ENCODE measurements around the gene TMC6.

DNA sequence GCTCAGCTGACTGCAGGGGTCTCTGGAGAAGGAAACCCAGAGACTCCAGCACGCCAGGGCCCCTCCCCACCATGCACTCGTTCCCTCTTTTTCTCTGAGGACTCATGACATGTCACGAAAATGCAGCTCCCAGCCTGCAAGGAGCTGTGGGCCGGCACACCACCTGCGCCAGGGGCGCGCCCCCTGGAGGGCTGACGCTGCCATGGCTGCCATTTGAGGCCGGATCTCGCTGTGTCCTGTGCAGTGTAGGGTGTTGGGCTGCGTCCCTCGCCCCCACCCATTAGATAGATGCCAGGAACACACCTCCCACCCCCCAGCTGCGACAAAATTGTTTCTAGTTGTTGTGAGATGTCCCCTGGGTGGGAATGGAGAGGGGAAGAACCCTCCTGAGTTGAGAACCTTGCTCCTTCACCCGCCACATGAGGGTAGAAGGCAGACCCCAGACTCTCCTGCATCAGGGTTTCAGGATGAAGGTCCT lies 48.0 kb upstream of the TMC6 start:
- TF ChIP-seq EZH2 (IDR thresholded peaks at IDR 0.05; ENCODE audit: borderline replicate concordance, low read depth, low read length, poor library complexity, severe bottlenecking) = no peak
- TF ChIP-seq, protein P1, sequence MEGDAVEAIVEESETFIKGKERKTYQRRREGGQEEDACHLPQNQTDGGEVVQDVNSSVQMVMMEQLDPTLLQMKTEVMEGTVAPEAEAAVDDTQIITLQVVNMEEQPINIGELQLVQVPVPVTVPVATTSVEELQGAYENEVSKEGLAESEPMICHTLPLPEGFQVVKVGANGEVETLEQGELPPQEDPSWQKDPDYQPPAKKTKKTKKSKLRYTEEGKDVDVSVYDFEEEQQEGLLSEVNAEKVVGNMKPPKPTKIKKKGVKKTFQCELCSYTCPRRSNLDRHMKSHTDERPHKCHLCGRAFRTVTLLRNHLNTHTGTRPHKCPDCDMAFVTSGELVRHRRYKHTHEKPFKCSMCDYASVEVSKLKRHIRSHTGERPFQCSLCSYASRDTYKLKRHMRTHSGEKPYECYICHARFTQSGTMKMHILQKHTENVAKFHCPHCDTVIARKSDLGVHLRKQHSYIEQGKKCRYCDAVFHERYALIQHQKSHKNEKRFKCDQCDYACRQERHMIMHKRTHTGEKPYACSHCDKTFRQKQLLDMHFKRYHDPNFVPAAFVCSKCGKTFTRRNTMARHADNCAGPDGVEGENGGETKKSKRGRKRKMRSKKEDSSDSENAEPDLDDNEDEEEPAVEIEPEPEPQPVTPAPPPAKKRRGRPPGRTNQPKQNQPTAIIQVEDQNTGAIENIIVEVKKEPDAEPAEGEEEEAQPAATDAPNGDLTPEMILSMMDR (conservative IDR thresholded peaks at IDR 0.05; ENCODE audit: low read depth, low read length) = peak; percentile 97
